ENCODE measurements around the gene EXOSC1.
A peak's percentile ranks its signal among the peaks of the same experiment; 100 is the strongest.
"Not testable (repeated sequence)": the region's sequence is repeated elsewhere in the genome, so short reads cannot be mapped to it uniquely, and the experiment has no call there.

The EXOSC1 gene

DNA sequence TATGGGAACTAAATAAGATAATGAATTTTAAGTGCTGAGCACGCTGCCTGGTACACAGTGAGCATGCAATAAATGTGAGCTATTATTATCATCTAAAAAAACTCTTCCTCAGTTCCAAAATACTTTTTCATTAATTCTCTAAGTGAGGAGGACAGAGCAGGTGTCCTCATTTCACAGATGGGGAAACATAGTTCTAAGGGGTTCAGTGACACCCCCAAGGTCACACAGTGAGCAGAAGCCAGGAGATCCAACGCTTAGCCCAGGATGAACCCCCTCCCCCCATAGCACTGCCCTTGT lies 37.9 kb downstream of the EXOSC1 start:
- DNase-seq (ENCODE audit: low read depth) = no peak

DNA sequence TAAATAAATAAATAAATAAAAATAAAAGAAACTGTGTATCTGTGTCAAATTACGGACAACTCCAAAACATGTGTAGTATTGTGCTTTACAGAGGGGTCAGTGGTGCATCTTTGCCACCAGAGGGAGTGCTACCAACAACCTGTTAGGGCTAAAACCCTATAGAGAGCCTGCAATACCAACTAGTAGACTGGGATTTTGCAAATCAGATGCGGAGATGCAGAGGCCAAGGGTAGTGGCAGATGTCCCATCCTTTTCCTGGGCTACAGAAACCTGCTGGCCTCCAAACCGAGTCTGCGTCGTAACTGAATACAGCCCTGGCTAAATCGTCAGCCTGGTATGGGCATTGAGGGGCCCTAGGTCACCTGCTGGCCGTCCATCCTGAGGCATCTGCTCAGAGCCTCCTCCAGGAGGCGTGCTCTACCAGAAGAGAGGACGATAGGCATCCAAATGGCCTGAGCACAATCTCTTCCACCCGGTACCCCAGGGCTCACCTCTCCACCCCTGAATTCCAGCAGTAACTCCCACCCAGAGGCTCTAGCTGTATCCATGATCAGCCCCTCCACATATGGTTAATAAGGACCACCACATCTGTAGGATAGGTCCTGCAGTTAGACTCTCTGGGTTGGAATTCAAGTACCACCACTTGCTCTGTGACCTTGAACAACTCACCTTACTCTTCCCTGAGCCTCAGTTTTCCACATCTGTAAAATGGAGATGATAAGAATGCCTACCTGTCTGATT lies 38.4 kb downstream of the EXOSC1 start:
- DNase-seq (ENCODE audit: low read depth) = peak; percentile 56

DNA sequence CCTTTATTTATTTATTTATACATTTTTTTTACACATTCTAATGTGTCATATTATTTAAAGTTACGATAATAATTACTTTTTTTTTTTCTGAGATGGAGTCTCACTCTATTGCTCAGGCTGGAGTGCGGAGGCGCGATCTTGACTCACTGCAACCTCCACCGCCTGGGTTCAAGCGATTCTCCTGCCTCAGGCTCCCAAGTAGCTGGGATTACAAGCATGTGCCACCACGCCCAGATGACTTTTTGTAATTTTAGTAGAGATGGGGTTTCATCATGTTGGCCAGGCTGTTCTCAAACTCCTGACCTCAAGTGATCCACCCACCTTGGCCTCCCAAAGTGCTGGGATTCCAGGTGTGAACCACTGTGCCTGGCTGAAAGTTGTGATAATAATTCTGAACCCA lies 39.3 kb downstream of the EXOSC1 start:
- DNase-seq (ENCODE audit: low read depth) = not testable (repeated sequence)

DNA sequence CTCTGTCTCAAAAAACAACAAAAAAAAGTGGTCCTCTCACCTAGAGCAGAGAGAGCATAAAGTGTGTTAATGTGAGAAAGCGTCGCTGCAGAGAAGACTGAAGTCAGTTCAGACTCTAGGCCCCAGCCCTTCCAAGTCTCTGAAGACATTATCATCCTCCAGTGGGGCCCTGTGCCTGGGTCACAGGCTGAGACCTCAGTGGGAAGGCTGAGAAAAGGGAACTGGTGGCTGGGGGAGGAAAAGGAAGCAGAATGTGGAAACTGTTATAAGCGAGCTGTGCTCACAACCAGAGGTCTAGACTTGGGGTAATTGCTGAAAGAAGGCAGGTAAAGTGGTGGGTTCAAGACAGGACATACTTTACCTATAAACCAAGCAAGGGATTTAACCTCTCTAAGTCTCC lies 39.7 kb downstream of the EXOSC1 start:
- DNase-seq (ENCODE audit: low read depth) = no peak

DNA sequence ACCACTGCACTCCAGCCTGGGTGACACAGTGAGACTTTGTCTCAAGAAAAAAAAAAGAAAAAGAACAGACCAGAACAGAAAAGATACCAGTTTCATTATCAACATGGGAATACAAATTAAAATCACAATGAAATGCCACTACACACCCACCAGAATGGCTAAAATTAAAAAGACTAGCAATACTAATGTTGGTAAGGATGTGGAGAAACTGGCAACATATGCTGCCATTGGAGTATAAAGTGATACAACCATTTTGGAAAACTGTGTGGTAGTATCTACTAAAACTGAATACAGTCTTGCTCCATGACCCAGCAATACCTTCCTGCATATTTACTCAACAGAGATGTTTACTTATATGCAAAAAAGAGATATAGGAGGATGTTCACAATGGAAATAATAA lies 41.8 kb downstream of the EXOSC1 start:
- DNase-seq (ENCODE audit: low read depth) = no peak

DNA sequence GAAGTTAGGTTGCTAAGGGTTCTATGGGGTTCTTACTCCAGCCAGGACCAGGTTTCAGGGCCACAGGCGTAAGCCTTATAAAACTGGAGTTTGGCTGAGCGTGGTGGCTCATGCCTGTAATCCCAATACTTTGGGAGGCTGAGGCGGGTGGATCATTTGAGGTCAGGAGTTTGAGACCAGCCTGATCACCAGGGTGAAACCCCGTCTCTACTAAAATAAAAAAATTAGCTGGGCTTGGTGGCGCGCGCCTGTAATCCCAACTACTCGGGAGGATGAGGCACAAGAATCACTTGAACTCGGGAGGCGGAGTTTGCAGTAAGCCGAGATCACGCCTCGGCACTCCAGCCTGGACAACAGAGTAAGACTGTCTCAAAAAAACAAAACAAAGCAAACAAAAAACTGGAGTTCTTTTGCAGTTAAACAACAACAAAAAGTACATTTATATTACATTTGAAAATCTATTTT lies 44.3 kb downstream of the EXOSC1 start:
- no peak for DNase-seq (ENCODE audit: low read depth)

DNA sequence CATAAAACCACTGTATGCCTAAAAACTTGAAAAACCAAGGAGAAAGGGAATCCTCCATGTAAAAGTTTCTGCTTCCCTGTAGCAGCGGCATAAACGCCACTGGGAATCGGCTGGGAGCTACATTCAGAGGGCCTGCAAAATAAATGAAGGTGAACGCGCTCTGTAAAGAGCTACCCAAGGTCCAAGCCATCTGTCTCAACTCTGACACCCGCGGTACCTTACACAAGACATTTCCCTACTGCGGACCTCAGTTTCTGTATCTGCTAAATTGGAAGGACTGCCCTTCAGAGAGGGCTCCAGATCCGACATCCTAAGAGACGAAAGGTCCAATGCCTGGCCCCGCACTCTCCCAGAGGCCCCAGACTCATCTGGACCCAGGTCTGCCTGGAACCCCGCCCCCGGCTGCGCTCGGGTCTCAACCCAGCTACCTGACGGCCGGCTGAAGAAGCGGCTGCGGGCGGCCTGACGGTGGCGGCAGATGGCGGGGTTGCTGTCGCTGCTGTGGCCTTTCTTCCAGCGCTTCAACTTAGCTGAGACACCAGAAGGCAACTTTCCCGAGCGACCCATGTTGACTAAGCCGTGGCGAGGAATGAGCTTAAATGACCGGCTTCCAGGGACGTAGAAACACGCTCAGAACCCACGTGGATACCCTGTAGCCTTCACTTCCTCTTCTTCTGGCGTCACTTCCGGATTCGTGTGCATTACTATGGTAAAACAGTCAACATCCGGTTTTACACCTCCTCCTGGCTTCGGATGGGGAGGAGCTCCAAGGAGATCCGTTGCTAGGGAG lies 44.9 kb downstream of the EXOSC1 start, which contains the start of gene RRP12:
RRP12 (minus strand) TSS at position 676 of the 790 bp plus-strand sequence; CDS start at position 567, 109 bp downstream.
- DNase-seq (ENCODE audit: low read depth) = peak; percentile 69

DNA sequence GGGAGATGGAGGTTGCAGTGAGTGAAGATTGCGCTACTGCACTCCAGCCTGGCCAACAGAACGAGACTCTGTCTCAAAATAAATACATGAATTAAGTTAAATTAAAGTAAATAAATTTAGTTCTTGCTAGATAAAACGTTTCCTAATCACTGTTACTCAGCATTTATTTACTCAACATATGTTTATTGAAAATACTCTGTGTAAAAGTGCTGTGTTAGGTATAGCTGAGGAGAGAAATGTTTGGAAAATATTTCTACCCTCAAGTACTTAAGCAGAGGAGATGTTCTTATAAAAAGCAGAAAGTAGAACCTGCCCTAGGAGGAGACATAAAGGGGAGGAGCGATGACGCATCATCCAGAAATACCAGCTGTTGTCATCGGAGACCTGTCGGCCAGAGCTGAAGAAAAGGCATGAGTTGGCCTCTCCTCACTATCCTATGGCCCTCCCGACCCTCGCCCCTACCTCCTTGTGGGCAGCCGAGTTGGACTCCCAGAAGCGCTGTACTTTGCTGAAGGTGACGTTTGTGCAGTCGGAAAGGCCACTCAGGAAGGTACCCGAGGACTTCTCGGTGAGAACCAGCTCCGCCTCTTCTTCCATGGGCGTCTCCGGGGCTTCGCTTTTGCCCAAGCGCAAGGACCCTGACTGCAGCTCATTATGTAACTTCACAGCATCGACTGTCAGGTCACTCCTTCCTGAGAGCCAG lies 45.8 kb downstream of the EXOSC1 start:
- no peak for DNase-seq (ENCODE audit: low read depth)

DNA sequence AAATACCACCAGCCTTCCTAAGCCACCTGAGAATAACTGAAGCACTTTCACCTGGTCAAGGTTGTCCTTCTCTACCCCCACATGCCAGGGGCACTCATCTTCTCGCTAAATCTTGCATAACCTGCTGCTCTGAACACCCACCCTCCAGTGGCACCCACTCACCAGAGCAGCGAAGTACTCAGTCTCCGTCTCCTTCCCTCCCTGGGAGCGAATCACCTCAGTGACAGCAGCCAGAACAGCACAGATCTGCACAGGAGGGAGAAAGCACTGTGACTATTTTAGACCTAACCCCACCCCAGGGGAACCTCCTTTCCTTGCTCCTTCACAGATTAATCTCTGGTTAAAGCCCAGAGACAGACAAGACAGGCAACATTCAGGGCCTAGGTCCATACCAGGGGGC lies 49.8 kb downstream of the EXOSC1 start:
- no peak for DNase-seq (ENCODE audit: low read depth)

DNA sequence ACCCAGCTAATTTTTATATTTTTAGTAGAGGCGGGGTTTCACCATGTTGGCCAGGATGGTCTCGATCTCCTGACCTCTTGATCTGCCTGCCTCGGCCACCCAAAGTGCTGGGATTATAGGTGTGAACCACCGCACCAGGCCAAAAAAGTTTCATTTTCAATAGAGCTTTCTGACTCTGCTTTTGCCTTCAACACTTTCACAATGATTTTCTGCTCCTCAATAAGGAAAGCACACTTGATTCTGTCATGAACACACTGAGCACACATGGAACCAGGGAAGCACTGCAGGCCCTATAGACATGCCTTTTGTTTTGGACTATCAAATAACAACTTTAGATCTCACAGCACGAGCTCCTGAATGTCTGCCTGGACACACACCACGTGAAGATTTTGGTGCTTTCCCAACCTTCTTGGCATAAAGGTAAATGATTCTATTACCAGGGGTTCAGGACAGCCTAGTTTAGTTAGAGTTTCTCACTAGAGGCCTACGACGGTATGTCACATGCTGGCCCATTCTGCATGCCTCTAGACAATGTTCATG lies 52.7 kb downstream of the EXOSC1 start:
- DNase-seq (ENCODE audit: low read depth) = no peak

DNA sequence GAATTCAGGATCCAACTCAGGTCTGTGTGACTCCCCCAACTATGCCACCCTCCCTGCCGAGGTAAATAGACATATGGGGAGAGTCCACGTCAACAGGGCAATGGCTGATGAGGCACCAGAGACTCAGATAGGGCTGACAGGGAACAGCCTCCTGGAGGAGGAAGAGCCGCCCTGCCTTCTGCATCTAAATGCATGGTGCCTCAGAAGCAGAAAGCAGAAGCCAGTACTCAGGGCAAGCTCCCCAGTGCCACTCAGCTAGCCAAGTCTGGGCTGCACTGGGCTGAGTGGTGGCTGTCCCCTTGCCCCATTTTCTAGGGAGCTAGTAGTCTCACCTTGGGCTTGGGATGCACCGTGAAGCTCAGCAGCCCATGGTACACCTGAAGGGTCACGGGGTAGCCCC lies 55.7 kb downstream of the EXOSC1 start:
- DNase-seq (ENCODE audit: low read depth) = no peak

DNA sequence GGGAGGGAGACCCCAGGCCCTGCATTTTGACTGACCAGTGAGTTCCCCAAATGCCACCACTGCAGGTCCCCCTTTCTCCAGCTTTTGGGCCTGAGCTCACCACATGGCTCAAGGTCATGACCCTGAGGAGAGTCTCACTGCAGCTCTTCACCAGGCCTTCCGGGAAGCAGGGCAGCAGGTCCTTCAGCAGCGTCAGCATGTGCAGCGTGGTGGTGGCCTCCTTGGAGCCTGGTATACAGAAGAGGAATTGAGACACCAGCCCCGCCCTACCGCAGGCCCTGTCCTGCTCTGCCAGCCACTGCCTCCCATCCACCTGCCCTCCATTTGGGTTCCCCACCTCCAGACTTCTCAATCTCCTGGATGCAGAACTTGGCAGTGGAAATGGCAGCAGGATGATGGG lies 57.7 kb downstream of the EXOSC1 start:
- no peak for DNase-seq (ENCODE audit: low read depth)
